Liver (tissue), 9 donors: Measurements from ENCODE around the gene SEPHS1. TPM values are rescaled to one million over a fixed set of nuclear protein-coding genes. Genes with fewer than 3 reads are reported as not detected.

Source experiments
- DNase-seq: peaks from one replicate; pipeline ENCODE4 v3.0.0-alpha.2; 2017; ENCODE audit warnings: low spot score
- H3K27ac ChIP-seq, 2 donors: one replicate each; pipeline ENCODE4 v1.7.0; 2013; ENCODE audit warnings: inconsistent platforms in 2 of 2, low read length in 2 of 2, control low read depth in 1 of 2, low read depth in 1 of 2, mild to moderate bottlenecking in 1 of 2
- H3K27me3 ChIP-seq, 4 donors: one replicate each; pipeline versions ENCODE4 v1.6.1 to v1.7.0; 2013; ENCODE audit warnings: low read length in 3 of 4, inconsistent platforms in 1 of 4, mild to moderate bottlenecking in 1 of 4, moderate library complexity in 1 of 4; ENCODE audit not compliant: control insufficient read depth in 4 of 4, insufficient read depth in 4 of 4
- H3K36me3 ChIP-seq, 4 donors: one replicate each; pipeline versions ENCODE4 v1.6.1 to v1.7.0; 2013; ENCODE audit warnings: low read length in 3 of 4, mild to moderate bottlenecking in 3 of 4, low read depth in 1 of 4, moderate library complexity in 1 of 4; ENCODE audit not compliant: control insufficient read depth in 4 of 4, insufficient read depth in 3 of 4
- H3K4me1 ChIP-seq, 4 donors: one replicate each; pipeline versions ENCODE4 v1.6.1 to v1.7.0; 2013; ENCODE audit warnings: low read length in 3 of 4, mild to moderate bottlenecking in 3 of 4, moderate library complexity in 1 of 4; ENCODE audit not compliant: control insufficient read depth in 4 of 4, insufficient read depth in 4 of 4
- H3K4me3 ChIP-seq, 3 donors: one replicate each; pipeline versions ENCODE4 v1.6.1 to v1.7.0; 2013; ENCODE audit warnings: low read length in 3 of 3, control low read depth in 1 of 3, low read depth in 1 of 3, mild to moderate bottlenecking in 1 of 3
- H3K9ac ChIP-seq, 2 donors: one replicate each; pipeline ENCODE4 v1.7.0; 2013; ENCODE audit warnings: low read length in 2 of 2, mild to moderate bottlenecking in 2 of 2, moderate library complexity in 2 of 2, control low read depth in 1 of 2, low read depth in 1 of 2
- H3K9me3 ChIP-seq, 4 donors: one replicate each; pipeline versions ENCODE4 v1.6.1 to v1.7.0; 2013; ENCODE audit warnings: low read length in 3 of 4; ENCODE audit not compliant: control insufficient read depth in 4 of 4
- EGR1 ChIP-seq, 2 donors: IDR thresholded peaks; 2 replicates each; pipeline ENCODE4 v1.6.1; 2016 to 2018; ENCODE audit warnings: antibody characterized with exemption in 2 of 2, low read depth in 2 of 2
- FOXA1 ChIP-seq: IDR thresholded peaks from 2 replicates; pipeline ENCODE4 v1.6.1; 2016; ENCODE audit warnings: antibody characterized with exemption
- GABPA ChIP-seq, 2 donors: IDR thresholded peaks in 1 of 2; conservative IDR thresholded peaks in 1 of 2; 2 replicates each; pipeline ENCODE4 v1.6.1; 2016; ENCODE audit warnings: antibody characterized with exemption in 2 of 2, mild to moderate bottlenecking in 1 of 2, moderate library complexity in 1 of 2
- HNF4A ChIP-seq, 2 donors: conservative IDR thresholded peaks; 2 replicates each; pipeline ENCODE4 v1.6.1; 2016; ENCODE audit warnings: antibody characterized with exemption in 2 of 2, mild to moderate bottlenecking in 2 of 2
- HNF4G ChIP-seq: IDR thresholded peaks from 2 replicates; pipeline ENCODE4 v1.6.1; 2016; ENCODE audit warnings: antibody characterized with exemption
- JUND ChIP-seq, 2 donors: IDR thresholded peaks; 2 replicates each; pipeline ENCODE4 v1.6.1; 2016; ENCODE audit warnings: antibody characterized with exemption in 2 of 2
- NR2F2 ChIP-seq: IDR thresholded peaks from 2 replicates; pipeline ENCODE4 v1.6.1; 2016; ENCODE audit warnings: antibody characterized with exemption
- RAD21 ChIP-seq, 2 donors: IDR thresholded peaks; 2 replicates each; pipeline ENCODE4 v1.6.1; 2016; ENCODE audit warnings: antibody characterized with exemption in 2 of 2, mild to moderate bottlenecking in 2 of 2
- RXRA ChIP-seq, 2 donors: IDR thresholded peaks; 2 replicates each; pipeline ENCODE4 v1.6.1; 2017 to 2018; ENCODE audit warnings: antibody characterized with exemption in 2 of 2, mild to moderate bottlenecking in 1 of 2
- SP1 ChIP-seq: IDR thresholded peaks from 2 replicates; pipeline ENCODE4 v1.6.1; 2018; ENCODE audit warnings: antibody characterized with exemption, mild to moderate bottlenecking
- YY1 ChIP-seq: IDR thresholded peaks from 2 replicates; pipeline ENCODE4 v1.6.1; 2016; ENCODE audit warnings: antibody characterized with exemption, mild to moderate bottlenecking
- WGBS: extraction: QIAGEN DNeasy Blood & Tissue Kit; methylation state at CpG from one replicate; pipeline ENCODE4 v1.1.7; 2013; 5-methylcytosine and 5-hydroxymethylcytosine counted together
- polyA plus RNA-seq, 2 donors: library from polyadenylated mRNA; stranded (reverse) in 1 of 2; unstranded in 1 of 2; fragments of 200-250 nt in 1 of 2; fragments of >200 nt in 1 of 2; fragmentation: Nextera tagmentation in 1 of 2; extraction: Ambion mirVana in 1 of 2; gene quantifications; one replicate each; pipeline versions ENCODE4 v1.2.1 to v1.2.3, GENCODE V29; 2013 to 2015
- total RNA-seq, 2 donors: library from RNA; depleted of rRNA; stranded (reverse); fragments of >200 nt; gene quantifications; one replicate each; pipeline ENCODE4 v1.2.3, GENCODE V29; 2014
- TF ChIP-seq, protein P1 (sequence below): IDR thresholded peaks from 2 replicates; pipeline ENCODE4 v1.6.1; 2016; ENCODE audit warnings: antibody characterized with exemption
- TF ChIP-seq, protein P2 (sequence below): IDR thresholded peaks from 2 replicates; pipeline ENCODE4 v1.6.1; 2016; ENCODE audit warnings: antibody characterized with exemption
- TF ChIP-seq, protein P3 (sequence below): fragments of 150-350 bp; IDR thresholded peaks from 2 replicates; pipeline ENCODE4 v1.5.1; 2017; ENCODE audit warnings: improper control_type of control experiment, low read depth, low read length; ENCODE audit not compliant: missing input control
- TF ChIP-seq, protein P4 (sequence below): IDR thresholded peaks from 2 replicates; pipeline ENCODE4 v1.6.1; 2016; ENCODE audit warnings: antibody characterized with exemption, mild to moderate bottlenecking
- donor health status: healthy.
- donor health status: healthy.
- donor health status: healthy.
- donor health status: healthy.
- donor health status: healthy.

SEPHS1 gene
- total and polyA plus RNA-seq, 4 donors: 10.4 to 39.3 (median 28.3) TPM

DNA sequence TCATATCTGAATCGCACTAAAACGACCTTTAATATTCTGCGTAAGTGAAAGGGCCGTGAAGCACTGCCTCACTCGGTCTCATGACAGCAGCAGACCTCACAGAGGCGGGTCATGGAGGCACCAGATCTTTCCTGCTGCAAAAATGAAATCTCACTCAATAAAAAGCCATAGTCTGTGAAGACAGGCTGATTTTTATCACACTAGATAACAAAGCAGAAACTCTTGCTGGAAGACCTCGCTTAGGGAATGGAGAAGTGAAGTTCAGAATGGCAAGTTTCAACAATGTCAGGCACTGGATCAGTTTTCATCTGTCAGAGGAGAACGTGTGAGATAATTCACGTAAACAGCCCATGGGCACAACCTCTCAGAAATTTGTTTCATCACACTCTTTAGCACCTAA is 8.0 kb downstream of the SEPHS1 start:
- H3K4me3 ChIP-seq: no peak overlapping the region
- 86% methylated on average over 9 of the region's 9 CpGs for WGBS
- no peak for DNase-seq
- no peaks in the 10 kb centered on the region for H3K9me3 ChIP-seq
- no peak overlapping the region for H3K9ac ChIP-seq
- peaks cover 0 to 12% (median 2%) of the 10 kb centered on the region in 4 donors for H3K4me1 ChIP-seq
- peaks cover 0 to 14% (median 2%) of the 10 kb centered on the region in 4 donors for H3K36me3 ChIP-seq
- TF ChIP-seq, protein P1, sequence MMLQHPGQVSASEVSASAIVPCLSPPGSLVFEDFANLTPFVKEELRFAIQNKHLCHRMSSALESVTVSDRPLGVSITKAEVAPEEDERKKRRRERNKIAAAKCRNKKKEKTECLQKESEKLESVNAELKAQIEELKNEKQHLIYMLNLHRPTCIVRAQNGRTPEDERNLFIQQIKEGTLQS: no peak
- TF ChIP-seq HNF4G: no peak
- no peak for TF ChIP-seq YY1
- TF ChIP-seq FOXA1: no peak
- TF ChIP-seq RAD21 (IDR thresholded peaks at IDR 0.05): no peak
- no peak for TF ChIP-seq JUND (IDR thresholded peaks at IDR 0.05)
- TF ChIP-seq EGR1 (IDR thresholded peaks at IDR 0.05; ENCODE audit: low read depth in 2 of 2): no peak
- TF ChIP-seq RXRA (IDR thresholded peaks at IDR 0.05): no peak
- TF ChIP-seq NR2F2: no peak
- TF ChIP-seq, protein P2, sequence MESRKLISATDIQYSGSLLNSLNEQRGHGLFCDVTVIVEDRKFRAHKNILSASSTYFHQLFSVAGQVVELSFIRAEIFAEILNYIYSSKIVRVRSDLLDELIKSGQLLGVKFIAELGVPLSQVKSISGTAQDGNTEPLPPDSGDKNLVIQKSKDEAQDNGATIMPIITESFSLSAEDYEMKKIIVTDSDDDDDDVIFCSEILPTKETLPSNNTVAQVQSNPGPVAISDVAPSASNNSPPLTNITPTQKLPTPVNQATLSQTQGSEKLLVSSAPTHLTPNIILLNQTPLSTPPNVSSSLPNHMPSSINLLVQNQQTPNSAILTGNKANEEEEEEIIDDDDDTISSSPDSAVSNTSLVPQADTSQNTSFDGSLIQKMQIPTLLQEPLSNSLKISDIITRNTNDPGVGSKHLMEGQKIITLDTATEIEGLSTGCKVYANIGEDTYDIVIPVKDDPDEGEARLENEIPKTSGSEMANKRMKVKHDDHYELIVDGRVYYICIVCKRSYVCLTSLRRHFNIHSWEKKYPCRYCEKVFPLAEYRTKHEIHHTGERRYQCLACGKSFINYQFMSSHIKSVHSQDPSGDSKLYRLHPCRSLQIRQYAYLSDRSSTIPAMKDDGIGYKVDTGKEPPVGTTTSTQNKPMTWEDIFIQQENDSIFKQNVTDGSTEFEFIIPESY: no peak
- TF ChIP-seq HNF4A (conservative IDR thresholded peaks at IDR 0.05): no peak
- TF ChIP-seq, protein P3, sequence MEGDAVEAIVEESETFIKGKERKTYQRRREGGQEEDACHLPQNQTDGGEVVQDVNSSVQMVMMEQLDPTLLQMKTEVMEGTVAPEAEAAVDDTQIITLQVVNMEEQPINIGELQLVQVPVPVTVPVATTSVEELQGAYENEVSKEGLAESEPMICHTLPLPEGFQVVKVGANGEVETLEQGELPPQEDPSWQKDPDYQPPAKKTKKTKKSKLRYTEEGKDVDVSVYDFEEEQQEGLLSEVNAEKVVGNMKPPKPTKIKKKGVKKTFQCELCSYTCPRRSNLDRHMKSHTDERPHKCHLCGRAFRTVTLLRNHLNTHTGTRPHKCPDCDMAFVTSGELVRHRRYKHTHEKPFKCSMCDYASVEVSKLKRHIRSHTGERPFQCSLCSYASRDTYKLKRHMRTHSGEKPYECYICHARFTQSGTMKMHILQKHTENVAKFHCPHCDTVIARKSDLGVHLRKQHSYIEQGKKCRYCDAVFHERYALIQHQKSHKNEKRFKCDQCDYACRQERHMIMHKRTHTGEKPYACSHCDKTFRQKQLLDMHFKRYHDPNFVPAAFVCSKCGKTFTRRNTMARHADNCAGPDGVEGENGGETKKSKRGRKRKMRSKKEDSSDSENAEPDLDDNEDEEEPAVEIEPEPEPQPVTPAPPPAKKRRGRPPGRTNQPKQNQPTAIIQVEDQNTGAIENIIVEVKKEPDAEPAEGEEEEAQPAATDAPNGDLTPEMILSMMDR: no peak
- TF ChIP-seq SP1: no peak
- TF ChIP-seq, protein P4, sequence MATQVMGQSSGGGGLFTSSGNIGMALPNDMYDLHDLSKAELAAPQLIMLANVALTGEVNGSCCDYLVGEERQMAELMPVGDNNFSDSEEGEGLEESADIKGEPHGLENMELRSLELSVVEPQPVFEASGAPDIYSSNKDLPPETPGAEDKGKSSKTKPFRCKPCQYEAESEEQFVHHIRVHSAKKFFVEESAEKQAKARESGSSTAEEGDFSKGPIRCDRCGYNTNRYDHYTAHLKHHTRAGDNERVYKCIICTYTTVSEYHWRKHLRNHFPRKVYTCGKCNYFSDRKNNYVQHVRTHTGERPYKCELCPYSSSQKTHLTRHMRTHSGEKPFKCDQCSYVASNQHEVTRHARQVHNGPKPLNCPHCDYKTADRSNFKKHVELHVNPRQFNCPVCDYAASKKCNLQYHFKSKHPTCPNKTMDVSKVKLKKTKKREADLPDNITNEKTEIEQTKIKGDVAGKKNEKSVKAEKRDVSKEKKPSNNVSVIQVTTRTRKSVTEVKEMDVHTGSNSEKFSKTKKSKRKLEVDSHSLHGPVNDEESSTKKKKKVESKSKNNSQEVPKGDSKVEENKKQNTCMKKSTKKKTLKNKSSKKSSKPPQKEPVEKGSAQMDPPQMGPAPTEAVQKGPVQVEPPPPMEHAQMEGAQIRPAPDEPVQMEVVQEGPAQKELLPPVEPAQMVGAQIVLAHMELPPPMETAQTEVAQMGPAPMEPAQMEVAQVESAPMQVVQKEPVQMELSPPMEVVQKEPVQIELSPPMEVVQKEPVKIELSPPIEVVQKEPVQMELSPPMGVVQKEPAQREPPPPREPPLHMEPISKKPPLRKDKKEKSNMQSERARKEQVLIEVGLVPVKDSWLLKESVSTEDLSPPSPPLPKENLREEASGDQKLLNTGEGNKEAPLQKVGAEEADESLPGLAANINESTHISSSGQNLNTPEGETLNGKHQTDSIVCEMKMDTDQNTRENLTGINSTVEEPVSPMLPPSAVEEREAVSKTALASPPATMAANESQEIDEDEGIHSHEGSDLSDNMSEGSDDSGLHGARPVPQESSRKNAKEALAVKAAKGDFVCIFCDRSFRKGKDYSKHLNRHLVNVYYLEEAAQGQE: no peak
- no peak overlapping the region for H3K27ac ChIP-seq
- no peaks in the 10 kb centered on the region for H3K27me3 ChIP-seq

DNA sequence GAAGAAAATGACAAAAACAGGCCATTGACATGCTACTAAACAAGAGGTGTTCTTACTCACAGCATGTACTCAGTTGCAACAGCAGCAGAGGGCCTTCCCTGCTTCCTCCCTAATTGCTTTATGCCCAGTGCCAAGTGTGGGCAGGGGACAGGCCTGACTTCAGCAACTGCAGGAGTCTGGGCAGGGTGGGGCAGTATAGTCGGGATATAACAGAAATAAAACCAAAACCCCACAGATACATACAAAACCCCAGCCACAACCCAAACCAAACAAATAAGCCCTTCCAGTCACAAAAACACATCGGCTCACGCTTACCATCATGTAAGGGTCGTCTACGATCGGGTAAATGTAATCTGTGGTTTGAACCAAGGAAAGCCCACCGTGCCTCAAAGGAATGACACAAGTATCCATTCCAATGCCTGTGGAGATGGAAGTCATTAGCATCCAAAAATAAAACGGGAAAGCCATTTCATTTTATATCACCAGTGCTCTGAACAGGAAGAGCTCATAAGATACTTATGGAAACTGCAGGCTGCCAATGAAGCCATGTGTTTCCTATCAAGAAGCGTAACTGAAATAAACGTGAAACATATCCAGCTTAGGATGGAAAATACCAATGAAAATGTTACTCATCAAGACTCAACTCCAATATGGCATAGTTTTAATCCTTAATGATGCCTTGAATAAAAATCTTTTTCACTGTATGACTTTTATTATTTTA is 9.5 kb downstream of the SEPHS1 start:
- DNase-seq: no peak
- Histone ChIP-seq H3K9me3 (no peaks in the 10 kb centered on the region), H3K36me3 (peaks cover 5 to 16% (median 6%) of the 10 kb centered on the region in 4 donors), H3K27me3 (no peaks in the 10 kb centered on the region), H3K4me3 (no peak overlapping the region), H3K4me1 (peaks cover 0 to 12% (median 2%) of the 10 kb centered on the region in 4 donors), H3K27ac (no peak overlapping the region), H3K9ac (no peak overlapping the region)
- TF ChIP-seq, protein P4: no peak
- TF ChIP-seq SP1 (no peak), RXRA (IDR thresholded peaks at IDR 0.05) (no peak), EGR1 (IDR thresholded peaks at IDR 0.05; ENCODE audit: low read depth in 2 of 2) (no peak), GABPA (IDR thresholded peaks at IDR 0.05 in 1 of 2, conservative IDR thresholded peaks at IDR 0.05 in 1 of 2) (no peak), YY1 (no peak), HNF4A (conservative IDR thresholded peaks at IDR 0.05) (no peak), HNF4G (no peak), JUND (IDR thresholded peaks at IDR 0.05) (no peak)
- TF ChIP-seq, protein P3: no peak
- 80% methylated on average over 10 of the region's 10 CpGs for WGBS
